ENCODE results near the gene IMMP2L.

DNA sequence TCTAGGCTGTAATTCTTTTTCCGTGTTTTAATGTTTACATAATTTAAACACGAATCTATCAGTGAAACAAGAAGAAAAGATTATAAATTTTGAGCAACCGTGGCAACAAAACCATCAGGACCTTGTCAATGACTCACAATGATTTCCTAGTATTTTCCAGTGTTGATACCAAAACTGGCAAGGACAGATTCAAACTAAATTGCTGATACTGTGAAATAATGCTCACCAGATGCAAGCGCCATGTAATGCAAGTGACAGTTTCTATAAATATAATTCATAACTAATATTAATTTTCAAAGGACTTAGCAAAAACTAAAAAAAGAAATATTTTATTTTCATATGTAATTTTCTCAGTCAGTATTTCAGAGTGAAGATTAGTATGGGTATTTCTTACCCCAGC, 267.8 kb downstream of the IMMP2L start:
- TF ChIP-seq, protein P1, sequence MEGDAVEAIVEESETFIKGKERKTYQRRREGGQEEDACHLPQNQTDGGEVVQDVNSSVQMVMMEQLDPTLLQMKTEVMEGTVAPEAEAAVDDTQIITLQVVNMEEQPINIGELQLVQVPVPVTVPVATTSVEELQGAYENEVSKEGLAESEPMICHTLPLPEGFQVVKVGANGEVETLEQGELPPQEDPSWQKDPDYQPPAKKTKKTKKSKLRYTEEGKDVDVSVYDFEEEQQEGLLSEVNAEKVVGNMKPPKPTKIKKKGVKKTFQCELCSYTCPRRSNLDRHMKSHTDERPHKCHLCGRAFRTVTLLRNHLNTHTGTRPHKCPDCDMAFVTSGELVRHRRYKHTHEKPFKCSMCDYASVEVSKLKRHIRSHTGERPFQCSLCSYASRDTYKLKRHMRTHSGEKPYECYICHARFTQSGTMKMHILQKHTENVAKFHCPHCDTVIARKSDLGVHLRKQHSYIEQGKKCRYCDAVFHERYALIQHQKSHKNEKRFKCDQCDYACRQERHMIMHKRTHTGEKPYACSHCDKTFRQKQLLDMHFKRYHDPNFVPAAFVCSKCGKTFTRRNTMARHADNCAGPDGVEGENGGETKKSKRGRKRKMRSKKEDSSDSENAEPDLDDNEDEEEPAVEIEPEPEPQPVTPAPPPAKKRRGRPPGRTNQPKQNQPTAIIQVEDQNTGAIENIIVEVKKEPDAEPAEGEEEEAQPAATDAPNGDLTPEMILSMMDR (IDR thresholded peaks at IDR 0.05), result no peak
- no peak for TF ChIP-seq POLR2A (IDR thresholded peaks at IDR 0.05)

Data from uterus (tissue), 2 donors.